Spleen (tissue), 11 donors: Measurements from ENCODE around the gene SLC15A5. TPM values are rescaled to one million over a fixed set of nuclear protein-coding genes. Genes with fewer than 3 reads are reported as not detected.

ENCODE experiments used
- DNase-seq: peaks from one replicate; pipeline ENCODE4 v3.0.0-alpha.2; 2020
- H3K27ac ChIP-seq, 8 donors: fragments of 200-600 bp; sonication (generic) in 7 of 8; 1 replicate in 4 of 8; 2 replicates in 4 of 8; pipeline versions ENCODE4 v1.5.0 to v1.8.0; 2016 to 2021; ENCODE audit warnings: inconsistent platforms in 4 of 8, mild to moderate bottlenecking in 4 of 8, moderate library complexity in 1 of 8
- H3K27me3 ChIP-seq, 7 donors: fragments of 200-600 bp; sonication (generic) in 6 of 7; replicated peaks in 1 of 7; 1 replicate in 4 of 7; 2 replicates in 3 of 7; pipeline versions ENCODE4 v1.5.0 to v1.8.0; 2016 to 2021; ENCODE audit warnings: inconsistent platforms in 3 of 7, mild to moderate bottlenecking in 1 of 7
- H3K36me3 ChIP-seq, 6 donors: fragments of 200-600 bp; sonication (generic) in 5 of 6; 1 replicate in 4 of 6; 2 replicates in 2 of 6; pipeline versions ENCODE4 v1.5.0 to v1.8.0; 2016 to 2021; ENCODE audit warnings: inconsistent platforms in 2 of 6
- H3K4me1 ChIP-seq, 6 donors: fragments of 200-600 bp; sonication (generic) in 5 of 6; 1 replicate in 3 of 6; 2 replicates in 3 of 6; pipeline versions ENCODE4 v1.5.0 to v1.8.0; 2016 to 2021; ENCODE audit warnings: inconsistent platforms in 3 of 6
- H3K4me3 ChIP-seq, 8 donors: fragments of 200-600 bp; sonication (generic) in 7 of 8; 1 replicate in 4 of 8; 2 replicates in 4 of 8; pipeline versions ENCODE4 v1.5.0 to v1.8.0; 2016 to 2021; ENCODE audit warnings: inconsistent platforms in 4 of 8, mild to moderate bottlenecking in 4 of 8, moderate library complexity in 2 of 8
- H3K9me3 ChIP-seq, 8 donors: fragments of 200-600 bp; sonication (generic) in 7 of 8; 1 replicate in 4 of 8; 2 replicates in 4 of 8; pipeline versions ENCODE4 v1.5.0 to v1.8.0; 2016 to 2021; ENCODE audit warnings: inconsistent platforms in 4 of 8
- CTCF ChIP-seq, 11 experiments: fragments of 200-600 bp in 7 of 11; fragments of 450-650 bp in 4 of 11; sonication (generic) in 4 of 11; IDR thresholded peaks in 8 of 11; conservative IDR thresholded peaks in 3 of 11; 1 replicate in 7 of 11; 2 replicates in 4 of 11; pipeline versions ENCODE4 v1.4.0 to v1.8.0; 2016 to 2021; ENCODE audit warnings: antibody characterized with exemption in 11 of 11, inconsistent platforms in 4 of 11, mild to moderate bottlenecking in 1 of 11
- POLR2A ChIP-seq, 3 donors: fragments of 450-650 bp; IDR thresholded peaks; one replicate each; pipeline ENCODE4 v1.5.1; 2017; ENCODE audit warnings: antibody characterized with exemption in 3 of 3, mild to moderate bottlenecking in 1 of 3
- POLR2AphosphoS5 ChIP-seq, 3 donors: sonication (generic); formaldehyde crosslinking; IDR thresholded peaks; one replicate each; pipeline ENCODE4 v1.5.1; 2017; ENCODE audit warnings: antibody characterized with exemption in 3 of 3
- WGBS, 5 donors: extraction: QIAGEN DNeasy Blood & Tissue Kit in 3 of 5; methylation state at CpG; one replicate each; pipeline versions ENCODE4 v1.1.5 to v1.1.7; 2013 to 2018; 5-methylcytosine and 5-hydroxymethylcytosine counted together
- intact Hi-C: fragments of 100-400 bp; cut with DNase I; formaldehyde crosslinking; loops from one replicate; pipeline ENCODE4 v1.15.0; 2023; ENCODE audit warnings: low total_unique reads
- polyA plus RNA-seq, 3 donors: library from polyadenylated mRNA; stranded (reverse); fragments of 200-250 nt; gene quantifications; one replicate each; pipeline ENCODE4 v1.2.1, GENCODE V29; 2013
- total RNA-seq, 7 donors: library from RNA; depleted of rRNA in 3 of 7; stranded (reverse); fragments of >200 nt in 3 of 7; fragmentation: NEBNext Ultra II Directional in 4 of 7; extraction: Animal tissue kit (Norgen Biotek cat#: 25700) in 4 of 7; gene quantifications; one replicate each; pipeline versions ENCODE4 v1.1.0 to v1.2.1, GENCODE V29; 2016 to 2021
- donor health status: healthy with polysubstance abuse.
- donor health status: DM: no; HTN: no; CAD: no; lungs with moderate emphysema.
- donor health status: DM: no; HTN: no; CAD: no.
- donor health status: Bipolar disorder and iron deficiency.
- donor health status: healthy.
- donor health status: DM: no; HTN: no; CAD: no.
- donor health status: DM: yes; HTN: yes; CAD: no.

SLC15A5 gene
- total and polyA plus RNA-seq, 10 donors = not detected

- H3K27me3 ChIP-seq = no peaks in the 10 kb centered on the region
- 54 to 86% (median 74%) methylated on average over 2 of the region's 2 CpGs for WGBS, 5 donors
- no peak overlapping the region for H3K27ac ChIP-seq
- TF ChIP-seq POLR2AphosphoS5 (IDR thresholded peaks at IDR 0.05) = no peak
- TF ChIP-seq CTCF (IDR thresholded peaks at IDR 0.05 in 8 of 11, conservative IDR thresholded peaks at IDR 0.05 in 3 of 11) = no peak
- no peaks in the 10 kb centered on the region for H3K36me3 ChIP-seq
- no peak overlapping the region for H3K4me3 ChIP-seq
- H3K9me3 ChIP-seq = peaks cover 0 to 1% (median 0%) of the 10 kb centered on the region in 8 donors
- no peak for DNase-seq
- H3K4me1 ChIP-seq = no peaks in the 10 kb centered on the region
- intact Hi-C loops = no loop called here
Measured at GRCh38 chr12:16269946-16270345, 7.5 kb downstream of the SLC15A5 start.

DNA sequence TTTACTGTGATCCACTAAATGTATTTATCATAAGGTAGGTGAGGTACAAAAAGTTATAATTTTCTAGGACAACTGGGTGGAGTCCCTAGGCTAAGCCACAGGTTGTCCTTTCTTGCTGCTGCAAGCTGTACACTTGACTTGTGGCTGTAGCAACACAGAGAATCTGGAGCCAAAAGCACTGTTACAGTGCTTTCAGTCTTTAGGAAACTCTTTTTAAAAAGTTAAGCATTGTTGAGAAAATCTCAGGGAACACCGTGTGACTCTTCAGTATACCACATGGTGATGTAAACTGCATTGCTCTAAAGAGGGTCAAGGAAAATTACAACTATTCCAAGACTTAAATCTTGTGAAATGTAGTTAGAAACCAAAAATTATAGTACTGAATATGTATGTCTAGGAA lies 11.4 kb downstream of the SLC15A5 start:
- TF ChIP-seq POLR2AphosphoS5 (IDR thresholded peaks at IDR 0.05) = no peak
- no peak for TF ChIP-seq POLR2A (IDR thresholded peaks at IDR 0.05)
- no peak for TF ChIP-seq CTCF (IDR thresholded peaks at IDR 0.05 in 8 of 11, conservative IDR thresholded peaks at IDR 0.05 in 3 of 11)
- Histone ChIP-seq H3K4me1 (no peaks in the 10 kb centered on the region), H3K27ac (no peak overlapping the region), H3K4me3 (no peak overlapping the region), H3K27me3 (no peaks in the 10 kb centered on the region), H3K36me3 (no peaks in the 10 kb centered on the region), H3K9me3 (peaks cover 0 to 25% (median 10%) of the 10 kb centered on the region in 8 donors)
- DNase-seq = no peak
- 56 to 69% (median 59%) methylated on average over 1 of the region's 1 CpG for WGBS, 5 donors
- intact Hi-C loops = no loop called here

- 76 to 94% (median 80%) methylated on average over 2 of the region's 2 CpGs for WGBS, 5 donors
- H3K27ac ChIP-seq = no peak overlapping the region
Measured at GRCh38 chr12:16261944-16262475, 15.5 kb downstream of the SLC15A5 start.

DNA sequence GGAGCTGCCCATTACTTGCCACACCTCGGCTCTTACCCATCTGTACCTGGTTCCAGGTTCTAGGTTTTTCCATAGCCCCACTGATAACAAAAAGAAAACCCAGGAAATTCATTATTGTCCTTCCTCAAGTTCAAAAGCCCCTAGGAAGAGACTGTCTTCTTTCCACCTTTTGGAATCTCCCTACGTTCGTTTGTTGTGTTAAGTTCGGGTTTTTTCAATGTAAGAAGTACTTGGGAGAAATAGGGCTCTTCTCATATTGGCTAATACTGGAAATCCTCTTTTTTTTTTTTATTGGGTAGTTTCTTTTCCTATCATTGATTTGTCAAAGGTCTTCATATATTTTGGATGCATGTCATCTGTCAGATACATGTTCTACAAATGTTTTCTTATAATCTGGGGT lies 17.3 kb downstream of the SLC15A5 start:
- TF ChIP-seq POLR2A (IDR thresholded peaks at IDR 0.05) (no peak), POLR2AphosphoS5 (IDR thresholded peaks at IDR 0.05) (no peak), CTCF (IDR thresholded peaks at IDR 0.05 in 8 of 11, conservative IDR thresholded peaks at IDR 0.05 in 3 of 11) (no peak)
- intact Hi-C loops = no loop called here

More at GRCh38 chr12:16261944-16262475, 15.5 kb downstream of the SLC15A5 start:
- no peaks in the 10 kb centered on the region for H3K4me1 ChIP-seq
- no peaks in the 10 kb centered on the region for H3K27me3 ChIP-seq
- H3K36me3 ChIP-seq = no peaks in the 10 kb centered on the region
- peaks cover 0 to 25% (median 10%) of the 10 kb centered on the region in 8 donors for H3K9me3 ChIP-seq
- no peak overlapping the region for H3K4me3 ChIP-seq
- no peak for DNase-seq
- intact Hi-C loops = no loop called here
- TF ChIP-seq POLR2AphosphoS5 (IDR thresholded peaks at IDR 0.05) (no peak), POLR2A (IDR thresholded peaks at IDR 0.05) (no peak), CTCF (IDR thresholded peaks at IDR 0.05 in 8 of 11, conservative IDR thresholded peaks at IDR 0.05 in 3 of 11) (no peak)

More for the DNA sequence above, 17.3 kb downstream of the SLC15A5 start:
- no peaks in the 10 kb centered on the region for H3K36me3 ChIP-seq
- no peak for DNase-seq
- H3K27ac ChIP-seq = no peak overlapping the region
- no peak overlapping the region for H3K4me3 ChIP-seq
- no peaks in the 10 kb centered on the region for H3K4me1 ChIP-seq
- H3K9me3 ChIP-seq = peaks cover 0 to 25% (median 10%) of the 10 kb centered on the region in 8 donors
- WGBS, 5 donors = 81 to 89% (median 85%) methylated on average over 4 of the region's 4 CpGs
- H3K27me3 ChIP-seq = no peaks in the 10 kb centered on the region
